ENCODE data around the gene WFDC5.

WFDC5 gene

GRCh38 chr20:45121388-45121787 is 6.4 kb upstream of the WFDC5 start:
- H3K27ac ChIP-seq: no peak overlapping the region
- TF ChIP-seq ZFX (IDR thresholded peaks at IDR 0.05): no peak
- TF ChIP-seq CTCF (conservative IDR thresholded peaks at IDR 0.05): no peak

- no peak overlapping the region for H3K27ac ChIP-seq
- TF ChIP-seq ZFX (IDR thresholded peaks at IDR 0.05) (no peak), CTCF (conservative IDR thresholded peaks at IDR 0.05) (no peak)
Measured at GRCh38 chr20:45119556-45120266, 4.7 kb upstream of the WFDC5 start.

GRCh38 chr20:45118028-45118427 is 3.1 kb upstream of the WFDC5 start:
- TF ChIP-seq ZFX (IDR thresholded peaks at IDR 0.05) (no peak), CTCF (conservative IDR thresholded peaks at IDR 0.05) (peak; percentile 36)
- H3K27ac ChIP-seq: no peak overlapping the region

GRCh38 chr20:45117581-45117980 is 2.6 kb upstream of the WFDC5 start:
- TF ChIP-seq CTCF (conservative IDR thresholded peaks at IDR 0.05) (no peak), ZFX (IDR thresholded peaks at IDR 0.05) (no peak)
- H3K27ac ChIP-seq: no peak overlapping the region

GRCh38 chr20:45115829-45116228 is 855 bp upstream of the WFDC5 start:
- TF ChIP-seq CTCF (conservative IDR thresholded peaks at IDR 0.05): no peak
- no peak for TF ChIP-seq ZFX (IDR thresholded peaks at IDR 0.05)
- H3K27ac ChIP-seq: no peak overlapping the region

- no peak overlapping the region for H3K27ac ChIP-seq
- TF ChIP-seq ZFX (IDR thresholded peaks at IDR 0.05) (no peak), CTCF (conservative IDR thresholded peaks at IDR 0.05) (no peak)
Measured at GRCh38 chr20:45115386-45115774, 406 bp upstream of the WFDC5 start.

- TF ChIP-seq ZFX (IDR thresholded peaks at IDR 0.05) (no peak), CTCF (conservative IDR thresholded peaks at IDR 0.05) (no peak)
Measured at GRCh38 chr20:45113865-45114264, 1.1 kb downstream of the WFDC5 start.

More at GRCh38 chr20:45113865-45114264, 1.1 kb downstream of the WFDC5 start:
- no peak overlapping the region for H3K27ac ChIP-seq

All from C4-2B (cell line).